ENCODE measurements around the gene RAB3GAP2.

- TF ChIP-seq FOXA1 (IDR thresholded peaks at IDR 0.05) (no peak), ARNT (IDR thresholded peaks at IDR 0.05) (no peak), FOXK2 (IDR thresholded peaks at IDR 0.05) (no peak), SUZ12 (IDR thresholded peaks at IDR 0.05) (no peak), ZNF384 (IDR thresholded peaks at IDR 0.05) (no peak), ELF4 (IDR thresholded peaks at IDR 0.05) (no peak), PKNOX1 (IDR thresholded peaks at IDR 0.05) (no peak), SP1 (IDR thresholded peaks at IDR 0.05) (no peak), CTBP1 (IDR thresholded peaks at IDR 0.05; ENCODE audit: borderline replicate concordance) (no peak)
Observed at GRCh38 chr1:220188538-220188937, 83.7 kb downstream of the RAB3GAP2 start.

Data from HEK293T (cell line).